ENCODE measurements around the gene PROSER3. TPM values are rescaled to one million over a fixed set of nuclear protein-coding genes. Genes with fewer than 3 reads are reported as not detected.

The PROSER3 gene
- total and polyA plus RNA-seq, 2 of the 13 experiments (the other 11 are each of a cell fraction or from before 2014, with no cell fraction given): 5.1 to 5.7 TPM

DNA sequence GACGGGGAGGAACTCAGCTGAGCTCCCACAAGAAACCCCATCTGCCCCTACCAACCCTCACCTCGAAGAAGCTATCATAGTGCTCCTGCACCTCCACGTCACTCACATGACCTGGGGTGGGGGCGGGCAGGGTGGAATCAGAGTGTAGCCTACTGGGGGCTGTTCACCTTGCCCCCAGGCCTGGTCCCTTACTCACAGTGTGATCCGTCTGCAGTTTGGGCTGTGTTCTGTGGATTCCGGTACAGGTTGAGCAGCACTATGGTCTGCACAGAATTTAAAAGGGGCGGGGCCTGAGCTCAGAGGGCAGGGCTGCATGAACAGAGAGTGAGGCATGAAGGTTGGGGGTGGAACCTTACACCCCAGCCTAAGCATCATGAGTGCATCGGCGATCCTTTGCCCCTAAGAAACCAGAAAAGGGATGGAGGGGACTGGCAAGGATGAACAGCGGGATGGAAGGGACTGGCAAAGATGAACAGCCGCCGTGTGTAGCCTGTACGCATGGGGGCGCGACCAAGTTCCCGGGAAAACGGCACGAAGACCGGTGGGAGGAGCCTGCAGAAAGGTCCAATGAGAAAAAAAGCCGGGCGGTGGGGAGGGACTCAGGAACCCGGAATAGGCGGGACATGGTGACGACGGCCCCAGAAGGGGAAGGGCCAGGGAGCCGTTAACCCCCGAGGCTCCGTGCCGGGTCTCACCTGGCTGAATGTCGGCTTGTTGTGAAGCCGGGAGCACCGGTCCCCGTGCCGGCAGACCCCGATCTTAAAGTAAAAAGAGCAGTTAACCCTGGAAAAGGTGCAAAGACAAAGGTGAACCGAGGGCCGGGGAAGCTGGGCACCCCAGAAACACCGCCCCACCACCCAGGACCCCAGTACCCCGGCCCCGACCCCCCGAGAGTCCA is 13.3 kb upstream of the PROSER3 start (continued):
- TF ChIP-seq, protein P1, sequence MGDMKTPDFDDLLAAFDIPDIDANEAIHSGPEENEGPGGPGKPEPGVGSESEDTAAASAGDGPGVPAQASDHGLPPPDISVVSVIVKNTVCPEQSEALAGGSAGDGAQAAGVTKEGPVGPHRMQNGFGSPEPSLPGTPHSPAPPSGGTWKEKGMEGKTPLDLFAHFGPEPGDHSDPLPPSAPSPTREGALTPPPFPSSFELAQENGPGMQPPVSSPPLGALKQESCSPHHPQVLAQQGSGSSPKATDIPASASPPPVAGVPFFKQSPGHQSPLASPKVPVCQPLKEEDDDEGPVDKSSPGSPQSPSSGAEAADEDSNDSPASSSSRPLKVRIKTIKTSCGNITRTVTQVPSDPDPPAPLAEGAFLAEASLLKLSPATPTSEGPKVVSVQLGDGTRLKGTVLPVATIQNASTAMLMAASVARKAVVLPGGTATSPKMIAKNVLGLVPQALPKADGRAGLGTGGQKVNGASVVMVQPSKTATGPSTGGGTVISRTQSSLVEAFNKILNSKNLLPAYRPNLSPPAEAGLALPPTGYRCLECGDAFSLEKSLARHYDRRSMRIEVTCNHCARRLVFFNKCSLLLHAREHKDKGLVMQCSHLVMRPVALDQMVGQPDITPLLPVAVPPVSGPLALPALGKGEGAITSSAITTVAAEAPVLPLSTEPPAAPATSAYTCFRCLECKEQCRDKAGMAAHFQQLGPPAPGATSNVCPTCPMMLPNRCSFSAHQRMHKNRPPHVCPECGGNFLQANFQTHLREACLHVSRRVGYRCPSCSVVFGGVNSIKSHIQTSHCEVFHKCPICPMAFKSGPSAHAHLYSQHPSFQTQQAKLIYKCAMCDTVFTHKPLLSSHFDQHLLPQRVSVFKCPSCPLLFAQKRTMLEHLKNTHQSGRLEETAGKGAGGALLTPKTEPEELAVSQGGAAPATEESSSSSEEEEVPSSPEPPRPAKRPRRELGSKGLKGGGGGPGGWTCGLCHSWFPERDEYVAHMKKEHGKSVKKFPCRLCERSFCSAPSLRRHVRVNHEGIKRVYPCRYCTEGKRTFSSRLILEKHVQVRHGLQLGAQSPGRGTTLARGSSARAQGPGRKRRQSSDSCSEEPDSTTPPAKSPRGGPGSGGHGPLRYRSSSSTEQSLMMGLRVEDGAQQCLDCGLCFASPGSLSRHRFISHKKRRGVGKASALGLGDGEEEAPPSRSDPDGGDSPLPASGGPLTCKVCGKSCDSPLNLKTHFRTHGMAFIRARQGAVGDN (CRISPR knock-in tag; IDR thresholded peaks at IDR 0.05): peak; percentile 42
- TF ChIP-seq, protein P2, sequence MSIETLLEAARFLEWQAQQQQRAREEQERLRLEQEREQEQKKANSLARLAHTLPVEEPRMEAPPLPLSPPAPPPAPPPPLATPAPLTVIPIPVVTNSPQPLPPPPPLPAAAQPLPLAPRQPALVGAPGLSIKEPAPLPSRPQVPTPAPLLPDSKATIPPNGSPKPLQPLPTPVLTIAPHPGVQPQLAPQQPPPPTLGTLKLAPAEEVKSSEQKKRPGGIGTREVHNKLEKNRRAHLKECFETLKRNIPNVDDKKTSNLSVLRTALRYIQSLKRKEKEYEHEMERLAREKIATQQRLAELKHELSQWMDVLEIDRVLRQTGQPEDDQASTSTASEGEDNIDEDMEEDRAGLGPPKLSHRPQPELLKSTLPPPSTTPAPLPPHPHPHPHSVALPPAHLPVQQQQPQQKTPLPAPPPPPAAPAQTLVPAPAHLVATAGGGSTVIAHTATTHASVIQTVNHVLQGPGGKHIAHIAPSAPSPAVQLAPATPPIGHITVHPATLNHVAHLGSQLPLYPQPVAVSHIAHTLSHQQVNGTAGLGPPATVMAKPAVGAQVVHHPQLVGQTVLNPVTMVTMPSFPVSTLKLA (IDR thresholded peaks at IDR 0.05): peak; percentile 8; the same call in 1 of the 2 replicates
- no peak for TF ChIP-seq ZNF790 (CRISPR knock-in tag; IDR thresholded peaks at IDR 0.05; ENCODE audit: borderline replicate concordance)
- TF ChIP-seq, protein P3, sequence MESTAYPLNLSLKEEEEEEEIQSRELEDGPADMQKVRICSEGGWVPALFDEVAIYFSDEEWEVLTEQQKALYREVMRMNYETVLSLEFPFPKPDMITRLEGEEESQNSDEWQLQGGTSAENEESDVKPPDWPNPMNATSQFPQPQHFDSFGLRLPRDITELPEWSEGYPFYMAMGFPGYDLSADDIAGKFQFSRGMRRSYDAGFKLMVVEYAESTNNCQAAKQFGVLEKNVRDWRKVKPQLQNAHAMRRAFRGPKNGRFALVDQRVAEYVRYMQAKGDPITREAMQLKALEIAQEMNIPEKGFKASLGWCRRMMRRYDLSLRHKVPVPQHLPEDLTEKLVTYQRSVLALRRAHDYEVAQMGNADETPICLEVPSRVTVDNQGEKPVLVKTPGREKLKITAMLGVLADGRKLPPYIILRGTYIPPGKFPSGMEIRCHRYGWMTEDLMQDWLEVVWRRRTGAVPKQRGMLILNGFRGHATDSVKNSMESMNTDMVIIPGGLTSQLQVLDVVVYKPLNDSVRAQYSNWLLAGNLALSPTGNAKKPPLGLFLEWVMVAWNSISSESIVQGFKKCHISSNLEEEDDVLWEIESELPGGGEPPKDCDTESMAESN (CRISPR knock-in tag; conservative IDR thresholded peaks at IDR 0.05): peak; percentile 73; the same call in 1 of the 2 replicates
- TF ChIP-seq HNRNPL (IDR thresholded peaks at IDR 0.05; ENCODE audit: low read depth, low read length): 0 out of 2 replicates have a peak, but pooled peaks have one; percentile 39
- TF ChIP-seq PHF8 (CRISPR knock-in tag; IDR thresholded peaks at IDR 0.05): peak; percentile 4; the same call in 1 of the 2 replicates
- TF ChIP-seq, protein P4, sequence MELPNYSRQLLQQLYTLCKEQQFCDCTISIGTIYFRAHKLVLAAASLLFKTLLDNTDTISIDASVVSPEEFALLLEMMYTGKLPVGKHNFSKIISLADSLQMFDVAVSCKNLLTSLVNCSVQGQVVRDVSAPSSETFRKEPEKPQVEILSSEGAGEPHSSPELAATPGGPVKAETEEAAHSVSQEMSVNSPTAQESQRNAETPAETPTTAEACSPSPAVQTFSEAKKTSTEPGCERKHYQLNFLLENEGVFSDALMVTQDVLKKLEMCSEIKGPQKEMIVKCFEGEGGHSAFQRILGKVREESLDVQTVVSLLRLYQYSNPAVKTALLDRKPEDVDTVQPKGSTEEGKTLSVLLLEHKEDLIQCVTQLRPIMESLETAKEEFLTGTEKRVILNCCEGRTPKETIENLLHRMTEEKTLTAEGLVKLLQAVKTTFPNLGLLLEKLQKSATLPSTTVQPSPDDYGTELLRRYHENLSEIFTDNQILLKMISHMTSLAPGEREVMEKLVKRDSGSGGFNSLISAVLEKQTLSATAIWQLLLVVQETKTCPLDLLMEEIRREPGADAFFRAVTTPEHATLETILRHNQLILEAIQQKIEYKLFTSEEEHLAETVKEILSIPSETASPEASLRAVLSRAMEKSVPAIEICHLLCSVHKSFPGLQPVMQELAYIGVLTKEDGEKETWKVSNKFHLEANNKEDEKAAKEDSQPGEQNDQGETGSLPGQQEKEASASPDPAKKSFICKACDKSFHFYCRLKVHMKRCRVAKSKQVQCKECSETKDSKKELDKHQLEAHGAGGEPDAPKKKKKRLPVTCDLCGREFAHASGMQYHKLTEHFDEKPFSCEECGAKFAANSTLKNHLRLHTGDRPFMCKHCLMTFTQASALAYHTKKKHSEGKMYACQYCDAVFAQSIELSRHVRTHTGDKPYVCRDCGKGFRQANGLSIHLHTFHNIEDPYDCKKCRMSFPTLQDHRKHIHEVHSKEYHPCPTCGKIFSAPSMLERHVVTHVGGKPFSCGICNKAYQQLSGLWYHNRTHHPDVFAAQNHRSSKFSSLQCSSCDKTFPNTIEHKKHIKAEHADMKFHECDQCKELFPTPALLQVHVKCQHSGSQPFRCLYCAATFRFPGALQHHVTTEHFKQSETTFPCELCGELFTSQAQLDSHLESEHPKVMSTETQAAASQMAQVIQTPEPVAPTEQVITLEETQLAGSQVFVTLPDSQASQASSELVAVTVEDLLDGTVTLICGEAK (IDR thresholded peaks at IDR 0.05): no peak
- TF ChIP-seq, protein P4 (CRISPR knock-in tag; IDR thresholded peaks at IDR 0.05): peak; percentile 48; the same call in 1 of the 2 replicates
- TF ChIP-seq ZNF709 (CRISPR knock-in tag; IDR thresholded peaks at IDR 0.05): no peak
- TF ChIP-seq ZNF430 (CRISPR knock-in tag; IDR thresholded peaks at IDR 0.05): peak; percentile 99

Data from HepG2 (cell line).